Activated CD8-positive, alpha-beta T cell treated with anti-CD3 and anti-CD28 coated beads, Interleukin-2, amount 10 ng/mL, durations not matched to agents 7 days and 5 days (primary cell): ENCODE measurements around the gene CDC34. TPM values are rescaled to one million over a fixed set of nuclear protein-coding genes. Genes with fewer than 3 reads are reported as not detected.

Experiments used
- ATAC-seq: fragments of 150-1000 bp; cut with Tn5 transposase; one replicate; pipeline ENCODE4 v1.10.0; 2021; ENCODE audit warnings: moderate library complexity
- CTCF ChIA-PET: fragments of 350-600 bp; sonication (Branson Sonifier 250); formaldehyde crosslinking; loops from one replicate; lab custom pipeline; 2021; ENCODE audit warnings: antibody characterized with exemption; lab: Charles Lee
- POLR2A ChIA-PET: fragments of 350-600 bp; sonication (Branson Sonifier 250); formaldehyde crosslinking; loops from one replicate; lab custom pipeline; 2021; ENCODE audit warnings: antibody characterized with exemption; lab: Charles Lee
- DNase-seq: peaks from one replicate; pipeline ENCODE4 v3.0.0-alpha.2; 2020
- H3K27ac Mint-ChIP-seq: one replicate; pipeline ENCODE4 v1.8.0; 2021; ENCODE audit warnings: mild to moderate bottlenecking, mixed read lengths
- H3K27me3 Mint-ChIP-seq: one replicate; pipeline ENCODE4 v1.8.0; 2021; ENCODE audit warnings: low read depth, mixed read lengths
- H3K36me3 Mint-ChIP-seq: one replicate; pipeline ENCODE4 v1.8.0; 2021; ENCODE audit warnings: low read depth, mixed read lengths
- H3K4me1 Mint-ChIP-seq: one replicate; pipeline ENCODE4 v1.8.0; 2021; ENCODE audit warnings: low read depth, mixed read lengths
- H3K4me3 Mint-ChIP-seq: one replicate; pipeline ENCODE4 v1.8.0; 2021; ENCODE audit warnings: mild to moderate bottlenecking, mixed read lengths
- H3K9me3 Mint-ChIP-seq: one replicate; pipeline ENCODE4 v1.8.0; 2022; ENCODE audit warnings: mixed read lengths; ENCODE audit not compliant: insufficient read depth
- total RNA-seq, 2 experiments: library from RNA; stranded (reverse); gene quantifications; one replicate each; pipeline ENCODE4 v1.2.3, GENCODE V29; 2021

CDC34 gene
- 10 to 100 TPM; 49.0 to 53.0 TPM for total RNA-seq

GRCh38 chr19:531753-532560 lies at the start of gene CDC34:
CDC34 (plus strand) TSS chr19:531760; CDS start chr19:531932, 172 bp downstream.
- Mint-ChIP-seq H3K27me3 (no peaks in the 10 kb centered on the region), H3K36me3 (peaks cover 10% of the 10 kb centered on the region), H3K4me1 (peaks cover 22% of the 10 kb centered on the region), H3K4me3 (peak within 1 kb of the TSS; percentile 82), H3K27ac (peak within 1 kb of the TSS; percentile 89), H3K9me3 (no peaks in the 10 kb centered on the region)
- POLR2A ChIA-PET, result interaction anchor here (1.2 to 3.2 kb wide), 8 partner anchors 10 to 40 kb away, joined by 3 to 19 read pairs (median 8); partner anchors contain the start of genes BSG, GZMM and TPGS1
- DNase-seq (no peak), ATAC-seq (peak; percentile 3)
- CTCF ChIA-PET, result interaction anchor here (0.7 to 6.1 kb wide), 9 partner anchors 10 to 78 kb away, joined by 3 to 87 read pairs (median 5); partner anchors contain the start of genes GZMM and TPGS1

- Mint-ChIP-seq H3K36me3 (peaks cover 18% of the 10 kb centered on the region), H3K4me1 (no peaks in the 10 kb centered on the region), H3K9me3 (peaks cover 8% of the 10 kb centered on the region), H3K27ac (no peak overlapping the region), H3K4me3 (no peak overlapping the region), H3K27me3 (peaks cover 14% of the 10 kb centered on the region)
- ChIA-PET CTCF (interaction anchor here (1.9 kb wide), 1 partner anchor 28 kb away, joined by 4 read pairs; no protein-coding TSS in a partner anchor), POLR2A (no interaction called here)
- no peak for ATAC-seq
- DNase-seq, result no peak
Observed at GRCh38 chr19:482186-483041, 49.1 kb upstream of the CDC34 start.

- no peak overlapping the region for H3K27ac Mint-ChIP-seq
- H3K4me3 Mint-ChIP-seq, result no peak overlapping the region
- ATAC-seq (no peak), DNase-seq (no peak)
- peaks cover 4% of the 10 kb centered on the region for H3K4me1 Mint-ChIP-seq
- H3K27me3 Mint-ChIP-seq, result peaks cover 14% of the 10 kb centered on the region
- ChIA-PET CTCF (interaction anchor here (1.9 kb wide), 1 partner anchor 27 kb away, joined by 4 read pairs; no protein-coding TSS in a partner anchor), POLR2A (no interaction called here)
- peaks cover 13% of the 10 kb centered on the region for H3K9me3 Mint-ChIP-seq
- H3K36me3 Mint-ChIP-seq, result peaks cover 21% of the 10 kb centered on the region
Observed at GRCh38 chr19:483332-484072, 48.1 kb upstream of the CDC34 start.

GRCh38 chr19:484494-484893 lies 47.1 kb upstream of the CDC34 start:
- Mint-ChIP-seq H3K4me1 (peaks cover 5% of the 10 kb centered on the region), H3K36me3 (peaks cover 22% of the 10 kb centered on the region), H3K4me3 (no peak overlapping the region), H3K27me3 (peaks cover 14% of the 10 kb centered on the region), H3K9me3 (peaks cover 13% of the 10 kb centered on the region), H3K27ac (no peak overlapping the region)
- ATAC-seq, result no peak
- no peak for DNase-seq
- ChIA-PET POLR2A (no interaction called here), CTCF (interaction anchor here (1.9 kb wide), 1 partner anchor 26 kb away, joined by 4 read pairs; no protein-coding TSS in a partner anchor)

GRCh38 chr19:485077-485476 lies 46.5 kb upstream of the CDC34 start:
- CTCF ChIA-PET, result interaction anchor here (1.1 kb wide), 1 partner anchor 22 kb away, joined by 4 read pairs; the partner anchor contains the start of gene TPGS1
- ATAC-seq, result no peak

GRCh38 chr19:485583-486236 lies 45.9 kb upstream of the CDC34 start:
- DNase-seq, result no peak
- Mint-ChIP-seq H3K27ac (no peak overlapping the region), H3K27me3 (peaks cover 8% of the 10 kb centered on the region), H3K36me3 (peaks cover 12% of the 10 kb centered on the region), H3K4me3 (no peak overlapping the region), H3K9me3 (peaks cover 13% of the 10 kb centered on the region), H3K4me1 (peaks cover 12% of the 10 kb centered on the region)
- ChIA-PET CTCF (interaction anchor here (1.1 kb wide), 1 partner anchor 21 kb away, joined by 4 read pairs; the partner anchor contains the start of gene TPGS1), POLR2A (no interaction called here)
- no peak for ATAC-seq

More at GRCh38 chr19:485077-485476, 46.5 kb upstream of the CDC34 start:
- POLR2A ChIA-PET, result no interaction called here
- H3K9me3 Mint-ChIP-seq, result peaks cover 13% of the 10 kb centered on the region
- peaks cover 19% of the 10 kb centered on the region for H3K36me3 Mint-ChIP-seq
- H3K27ac Mint-ChIP-seq, result no peak overlapping the region
- DNase-seq, result no peak
- no peak overlapping the region for H3K4me3 Mint-ChIP-seq
- peaks cover 9% of the 10 kb centered on the region for H3K4me1 Mint-ChIP-seq
- H3K27me3 Mint-ChIP-seq, result peaks cover 14% of the 10 kb centered on the region

- Mint-ChIP-seq H3K36me3 (peaks cover 4% of the 10 kb centered on the region), H3K4me1 (peaks cover 14% of the 10 kb centered on the region), H3K27ac (peak overlapping the region; percentile 89), H3K27me3 (peaks cover 4% of the 10 kb centered on the region), H3K4me3 (peak overlapping the region; percentile 78), H3K9me3 (peaks cover 5% of the 10 kb centered on the region)
- ATAC-seq (peak; percentile 89), DNase-seq (peak; percentile 93)
- CTCF ChIA-PET, result interaction anchor here (1.0 to 1.8 kb wide), 2 partner anchors 18 to 22 kb away, joined by 9 to 12 read pairs; no protein-coding TSS in a partner anchor
- POLR2A ChIA-PET, result interaction anchor here (0.6 to 1.1 kb wide), 6 partner anchors 18 to 116 kb away, joined by 3 to 6 read pairs (median 4); partner anchors contain the start of gene TPGS1
Observed at GRCh38 chr19:488505-489417, 42.8 kb upstream of the CDC34 start.

GRCh38 chr19:489418-490196 lies 42.0 kb upstream of the CDC34 start:
- Mint-ChIP-seq H3K27me3 (peaks cover 4% of the 10 kb centered on the region), H3K9me3 (peaks cover 5% of the 10 kb centered on the region), H3K36me3 (peaks cover 4% of the 10 kb centered on the region), H3K4me1 (peaks cover 14% of the 10 kb centered on the region), H3K27ac (peak overlapping the region; percentile 83), H3K4me3 (peak overlapping the region; percentile 75)
- peak; percentile 29 for ATAC-seq
- ChIA-PET POLR2A (interaction anchor here (0.7 to 1.1 kb wide), 3 partner anchors 17 to 22 kb away, joined by 4 to 6 read pairs (median 4); partner anchors contain the start of gene TPGS1), CTCF (interaction anchor here (1.0 to 1.8 kb wide), 2 partner anchors 17 to 21 kb away, joined by 9 to 12 read pairs; no protein-coding TSS in a partner anchor)
- DNase-seq, result no peak

- Mint-ChIP-seq H3K4me1 (peaks cover 14% of the 10 kb centered on the region), H3K36me3 (peaks cover 4% of the 10 kb centered on the region), H3K27me3 (peaks cover 5% of the 10 kb centered on the region), H3K9me3 (peaks cover 5% of the 10 kb centered on the region), H3K27ac (no peak overlapping the region), H3K4me3 (no peak overlapping the region)
- DNase-seq, result no peak
- ChIA-PET POLR2A (no interaction called here), CTCF (interaction anchor here (1.6 kb wide), 2 partner anchors 15 to 20 kb away, joined by 7 to 12 read pairs; no protein-coding TSS in a partner anchor)
- no peak for ATAC-seq
Observed at GRCh38 chr19:491146-491741, 40.3 kb upstream of the CDC34 start.
